C4-2B (cell line): ENCODE data around the gene RING1.

Experiments
- ZFX ChIP-seq: fragments of 450-650 bp; IDR thresholded peaks from 2 replicates; pipeline ENCODE4 v1.6.1; 2017
- TF ChIP-seq, protein P1 (sequence below): fragments of 450-650 bp; conservative IDR thresholded peaks from 2 replicates; pipeline ENCODE4 v1.5.1; 2017; ENCODE audit warnings: mild to moderate bottlenecking

DNA sequence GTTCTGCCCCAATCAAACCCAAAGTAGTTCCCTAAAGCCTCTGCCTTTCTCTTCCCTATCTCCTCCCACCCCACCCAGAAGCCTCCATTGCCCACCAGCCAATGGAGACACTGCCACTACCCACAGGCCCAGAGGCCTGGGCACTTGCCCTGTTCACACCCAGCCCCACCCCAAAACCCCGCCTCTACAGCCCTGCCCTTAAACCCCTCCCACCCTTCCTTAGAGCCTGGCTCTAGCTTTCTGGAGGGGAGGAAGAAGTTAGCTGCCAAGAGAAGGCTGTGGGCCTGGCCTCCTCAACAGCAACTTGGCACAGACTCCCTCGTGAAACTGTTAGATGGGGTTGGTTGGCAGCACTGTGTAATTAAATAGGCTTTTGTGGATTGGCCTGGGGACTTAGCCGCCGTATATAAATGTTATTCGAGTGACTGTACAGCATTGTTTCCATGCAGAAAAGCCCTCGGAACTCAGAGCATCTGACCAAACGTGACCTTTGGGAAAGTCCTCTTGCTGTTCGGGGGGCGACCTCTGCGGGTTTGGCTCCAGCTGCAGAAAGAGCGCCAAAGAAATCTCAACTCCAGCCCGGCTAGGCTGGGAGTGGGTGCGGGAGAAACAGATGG lies 47.5 kb upstream of the RING1 start:
- TF ChIP-seq, protein P1, sequence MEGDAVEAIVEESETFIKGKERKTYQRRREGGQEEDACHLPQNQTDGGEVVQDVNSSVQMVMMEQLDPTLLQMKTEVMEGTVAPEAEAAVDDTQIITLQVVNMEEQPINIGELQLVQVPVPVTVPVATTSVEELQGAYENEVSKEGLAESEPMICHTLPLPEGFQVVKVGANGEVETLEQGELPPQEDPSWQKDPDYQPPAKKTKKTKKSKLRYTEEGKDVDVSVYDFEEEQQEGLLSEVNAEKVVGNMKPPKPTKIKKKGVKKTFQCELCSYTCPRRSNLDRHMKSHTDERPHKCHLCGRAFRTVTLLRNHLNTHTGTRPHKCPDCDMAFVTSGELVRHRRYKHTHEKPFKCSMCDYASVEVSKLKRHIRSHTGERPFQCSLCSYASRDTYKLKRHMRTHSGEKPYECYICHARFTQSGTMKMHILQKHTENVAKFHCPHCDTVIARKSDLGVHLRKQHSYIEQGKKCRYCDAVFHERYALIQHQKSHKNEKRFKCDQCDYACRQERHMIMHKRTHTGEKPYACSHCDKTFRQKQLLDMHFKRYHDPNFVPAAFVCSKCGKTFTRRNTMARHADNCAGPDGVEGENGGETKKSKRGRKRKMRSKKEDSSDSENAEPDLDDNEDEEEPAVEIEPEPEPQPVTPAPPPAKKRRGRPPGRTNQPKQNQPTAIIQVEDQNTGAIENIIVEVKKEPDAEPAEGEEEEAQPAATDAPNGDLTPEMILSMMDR = no peak
- TF ChIP-seq ZFX = no peak
